GM23338 (cell line): ENCODE measurements around the gene NCBP3. TPM values are rescaled to one million over a fixed set of nuclear protein-coding genes. Genes with fewer than 3 reads are reported as not detected.

Source experiments
- ATAC-seq: fragments of 200-7000 bp; cut with Tn5 transposase; 3 replicates; pipeline ENCODE4 v1.9.1; 2020
- DNase-seq: peaks from one replicate; pipeline ENCODE4 v3.0.0-alpha.2; 2015; ENCODE audit warnings: low spot score
- H2AFZ ChIP-seq: fragments of 200-600 bp; sonication (generic); 2 replicates; pipeline ENCODE4 v1.8.0; 2016; ENCODE audit warnings: antibody characterized with exemption, mild to moderate bottlenecking, moderate library complexity
- H3F3A ChIP-seq: fragments of 200-600 bp; sonication (generic); replicated peaks from 2 replicates; pipeline ENCODE4 v1.8.0; 2017; ENCODE audit warnings: antibody characterized with exemption, mixed run types, low read depth
- H3K27ac ChIP-seq: fragments of 200-600 bp; sonication (generic); 2 replicates; pipeline ENCODE4 v1.6.1; 2016; ENCODE audit warnings: low read depth
- H3K27me3 ChIP-seq: fragments of 200-600 bp; sonication (generic); 2 replicates; pipeline ENCODE4 v1.8.0; 2016; ENCODE audit warnings: mild to moderate bottlenecking, mixed run types, moderate library complexity; ENCODE audit not compliant: insufficient read depth
- H3K36me3 ChIP-seq: fragments of 200-600 bp; sonication (generic); 2 replicates; pipeline ENCODE4 v1.8.0; 2016; ENCODE audit warnings: mild to moderate bottlenecking; ENCODE audit not compliant: insufficient read depth
- H3K4me1 ChIP-seq: fragments of 200-600 bp; sonication (generic); 2 replicates; pipeline ENCODE4 v1.8.0; 2016; ENCODE audit warnings: mild to moderate bottlenecking, moderate library complexity; ENCODE audit not compliant: insufficient read depth
- H3K4me2 ChIP-seq: fragments of 200-600 bp; sonication (generic); 2 replicates; pipeline ENCODE4 v1.7.1; 2017; ENCODE audit warnings: mixed run types
- H3K4me3 ChIP-seq: fragments of 200-600 bp; sonication (generic); 2 replicates; pipeline ENCODE4 v1.6.1; 2016; ENCODE audit warnings: mixed run types
- H3K79me2 ChIP-seq: fragments of 200-600 bp; sonication (generic); replicated peaks from 2 replicates; pipeline ENCODE4 v1.8.0; 2017; ENCODE audit warnings: mild to moderate bottlenecking; ENCODE audit not compliant: insufficient read depth
- H3K9me2 ChIP-seq: fragments of 200-600 bp; sonication (generic); 2 replicates; pipeline ENCODE4 v1.8.0; 2017; ENCODE audit not compliant: insufficient read depth
- H4K20me1 ChIP-seq: fragments of 200-600 bp; sonication (generic); replicated peaks from 2 replicates; pipeline ENCODE4 v1.8.0; 2017; ENCODE audit warnings: mild to moderate bottlenecking; ENCODE audit not compliant: insufficient read depth
- H3K27ac Mint-ChIP-seq: 2 replicates; pipeline ENCODE4 v1.8.0; 2020; ENCODE audit warnings: inconsistent platforms, mild to moderate bottlenecking, moderate library complexity, mixed read lengths
- H3K27me3 Mint-ChIP-seq: 3 replicates; pipeline ENCODE4 v1.8.0; 2022; ENCODE audit warnings: low read depth, mild to moderate bottlenecking, moderate library complexity, mixed read lengths, inconsistent platforms; ENCODE audit not compliant: insufficient read depth, poor library complexity
- H3K36me3 Mint-ChIP-seq: 3 replicates; pipeline ENCODE4 v1.8.0; 2021; ENCODE audit warnings: low read depth, mild to moderate bottlenecking, inconsistent platforms, moderate library complexity, mixed read lengths
- H3K4me1 Mint-ChIP-seq: 3 replicates; pipeline ENCODE4 v1.8.0; 2020; ENCODE audit warnings: mild to moderate bottlenecking, inconsistent platforms, mixed read lengths
- H3K4me3 Mint-ChIP-seq: 3 replicates; pipeline ENCODE4 v1.8.0; 2021; ENCODE audit warnings: moderate library complexity, mild to moderate bottlenecking, inconsistent platforms, mixed read lengths
- H3K9me3 Mint-ChIP-seq: 3 replicates; pipeline ENCODE4 v1.8.0; 2020; ENCODE audit warnings: moderate library complexity, mild to moderate bottlenecking, inconsistent platforms, mixed read lengths
- CTCF ChIP-seq, 2 experiments: fragments of 200-600 bp in 1 of 2; sonication (generic) in 1 of 2; conservative IDR thresholded peaks; 2 replicates each; pipeline versions ENCODE4 v1.5.1 to v1.6.1; 2016 to 2017; ENCODE audit warnings: antibody characterized with exemption in 2 of 2, low read depth in 2 of 2, mild to moderate bottlenecking in 2 of 2, moderate library complexity in 1 of 2
- ETS1 ChIP-seq: IDR thresholded peaks from 2 replicates; pipeline ENCODE4 v1.6.1; 2016; ENCODE audit warnings: antibody characterized with exemption
- EZH2 ChIP-seq: fragments of 200-600 bp; sonication (generic); IDR thresholded peaks from one replicate; pipeline ENCODE4 v1.8.0; 2017; ENCODE audit warnings: antibody characterized with exemption, mild to moderate bottlenecking, low read depth; ENCODE audit not compliant: unreplicated experiment
- ZNF114 ChIP-seq: fragments of 250-450 bp; sonication (Bioruptor Pico); IDR thresholded peaks from 2 replicates; pipeline ENCODE4 v1.5.0; 2020; ENCODE audit warnings: mild to moderate bottlenecking, moderate library complexity
- polyA plus RNA-seq: library from polyadenylated mRNA; unstranded; fragments of >200 nt; fragmentation: Nextera tagmentation; extraction: Ambion mirVana; gene quantifications from 2 replicates; pipeline ENCODE4 v1.2.1, GENCODE V29; 2016
- total RNA-seq: library from RNA; depleted of rRNA; stranded (reverse); fragments of >200 nt; shearing (Covaris generic); gene quantifications from 2 replicates; pipeline ENCODE4 v1.2.3, GENCODE V29; 2014
- TF ChIP-seq, protein P1 (sequence below): IDR thresholded peaks from one replicate; pipeline ENCODE4 v1.6.1; 2018; ENCODE audit warnings: antibody characterized with exemption; ENCODE audit not compliant: unreplicated experiment
- TF ChIP-seq, protein P2 (sequence below): fragments of 250-450 bp; sonication (Bioruptor Pico); IDR thresholded peaks from 2 replicates; pipeline ENCODE4 v1.5.0; 2020; ENCODE audit warnings: mild to moderate bottlenecking, moderate library complexity

NCBP3 gene
- total and polyA plus RNA-seq, 2 experiments from 2014 or later = 35.5 to 42.8 TPM

DNA sequence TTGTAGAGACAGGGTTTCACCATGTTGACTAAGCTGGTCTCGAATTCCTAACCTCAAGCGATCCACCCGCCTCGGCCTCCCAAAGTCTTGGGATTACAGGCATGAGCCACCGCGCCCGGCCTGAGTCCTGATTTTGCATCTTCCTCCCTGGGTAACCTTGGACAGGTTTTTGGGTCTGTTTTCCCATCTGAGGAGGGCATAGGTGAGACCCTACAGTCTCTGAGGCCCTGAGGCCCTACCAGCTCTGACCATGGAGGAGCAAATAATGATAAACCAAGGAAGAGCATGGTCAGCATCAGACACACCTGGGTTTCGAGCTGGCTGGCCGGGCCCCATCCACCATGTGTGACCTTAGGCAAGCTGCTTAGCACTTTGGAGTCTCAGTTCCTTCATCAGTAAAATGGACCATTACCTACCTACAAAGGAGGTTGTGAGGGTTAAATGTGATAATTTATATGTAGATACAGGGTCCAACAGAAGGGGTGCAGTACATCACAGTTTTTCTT is 1.2 kb upstream of the NCBP3 start (continued):
- TF ChIP-seq, protein P1, sequence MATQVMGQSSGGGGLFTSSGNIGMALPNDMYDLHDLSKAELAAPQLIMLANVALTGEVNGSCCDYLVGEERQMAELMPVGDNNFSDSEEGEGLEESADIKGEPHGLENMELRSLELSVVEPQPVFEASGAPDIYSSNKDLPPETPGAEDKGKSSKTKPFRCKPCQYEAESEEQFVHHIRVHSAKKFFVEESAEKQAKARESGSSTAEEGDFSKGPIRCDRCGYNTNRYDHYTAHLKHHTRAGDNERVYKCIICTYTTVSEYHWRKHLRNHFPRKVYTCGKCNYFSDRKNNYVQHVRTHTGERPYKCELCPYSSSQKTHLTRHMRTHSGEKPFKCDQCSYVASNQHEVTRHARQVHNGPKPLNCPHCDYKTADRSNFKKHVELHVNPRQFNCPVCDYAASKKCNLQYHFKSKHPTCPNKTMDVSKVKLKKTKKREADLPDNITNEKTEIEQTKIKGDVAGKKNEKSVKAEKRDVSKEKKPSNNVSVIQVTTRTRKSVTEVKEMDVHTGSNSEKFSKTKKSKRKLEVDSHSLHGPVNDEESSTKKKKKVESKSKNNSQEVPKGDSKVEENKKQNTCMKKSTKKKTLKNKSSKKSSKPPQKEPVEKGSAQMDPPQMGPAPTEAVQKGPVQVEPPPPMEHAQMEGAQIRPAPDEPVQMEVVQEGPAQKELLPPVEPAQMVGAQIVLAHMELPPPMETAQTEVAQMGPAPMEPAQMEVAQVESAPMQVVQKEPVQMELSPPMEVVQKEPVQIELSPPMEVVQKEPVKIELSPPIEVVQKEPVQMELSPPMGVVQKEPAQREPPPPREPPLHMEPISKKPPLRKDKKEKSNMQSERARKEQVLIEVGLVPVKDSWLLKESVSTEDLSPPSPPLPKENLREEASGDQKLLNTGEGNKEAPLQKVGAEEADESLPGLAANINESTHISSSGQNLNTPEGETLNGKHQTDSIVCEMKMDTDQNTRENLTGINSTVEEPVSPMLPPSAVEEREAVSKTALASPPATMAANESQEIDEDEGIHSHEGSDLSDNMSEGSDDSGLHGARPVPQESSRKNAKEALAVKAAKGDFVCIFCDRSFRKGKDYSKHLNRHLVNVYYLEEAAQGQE = no peak
- no peak for TF ChIP-seq ZNF114
- no peak for TF ChIP-seq EZH2
- no peak for TF ChIP-seq CTCF (conservative IDR thresholded peaks at IDR 0.05; ENCODE audit: low read depth in 2 of 2)

- peaks cover 19% of the 10 kb centered on the region for H3K36me3 ChIP-seq
- no peak for TF ChIP-seq ETS1
- TF ChIP-seq, protein P2, sequence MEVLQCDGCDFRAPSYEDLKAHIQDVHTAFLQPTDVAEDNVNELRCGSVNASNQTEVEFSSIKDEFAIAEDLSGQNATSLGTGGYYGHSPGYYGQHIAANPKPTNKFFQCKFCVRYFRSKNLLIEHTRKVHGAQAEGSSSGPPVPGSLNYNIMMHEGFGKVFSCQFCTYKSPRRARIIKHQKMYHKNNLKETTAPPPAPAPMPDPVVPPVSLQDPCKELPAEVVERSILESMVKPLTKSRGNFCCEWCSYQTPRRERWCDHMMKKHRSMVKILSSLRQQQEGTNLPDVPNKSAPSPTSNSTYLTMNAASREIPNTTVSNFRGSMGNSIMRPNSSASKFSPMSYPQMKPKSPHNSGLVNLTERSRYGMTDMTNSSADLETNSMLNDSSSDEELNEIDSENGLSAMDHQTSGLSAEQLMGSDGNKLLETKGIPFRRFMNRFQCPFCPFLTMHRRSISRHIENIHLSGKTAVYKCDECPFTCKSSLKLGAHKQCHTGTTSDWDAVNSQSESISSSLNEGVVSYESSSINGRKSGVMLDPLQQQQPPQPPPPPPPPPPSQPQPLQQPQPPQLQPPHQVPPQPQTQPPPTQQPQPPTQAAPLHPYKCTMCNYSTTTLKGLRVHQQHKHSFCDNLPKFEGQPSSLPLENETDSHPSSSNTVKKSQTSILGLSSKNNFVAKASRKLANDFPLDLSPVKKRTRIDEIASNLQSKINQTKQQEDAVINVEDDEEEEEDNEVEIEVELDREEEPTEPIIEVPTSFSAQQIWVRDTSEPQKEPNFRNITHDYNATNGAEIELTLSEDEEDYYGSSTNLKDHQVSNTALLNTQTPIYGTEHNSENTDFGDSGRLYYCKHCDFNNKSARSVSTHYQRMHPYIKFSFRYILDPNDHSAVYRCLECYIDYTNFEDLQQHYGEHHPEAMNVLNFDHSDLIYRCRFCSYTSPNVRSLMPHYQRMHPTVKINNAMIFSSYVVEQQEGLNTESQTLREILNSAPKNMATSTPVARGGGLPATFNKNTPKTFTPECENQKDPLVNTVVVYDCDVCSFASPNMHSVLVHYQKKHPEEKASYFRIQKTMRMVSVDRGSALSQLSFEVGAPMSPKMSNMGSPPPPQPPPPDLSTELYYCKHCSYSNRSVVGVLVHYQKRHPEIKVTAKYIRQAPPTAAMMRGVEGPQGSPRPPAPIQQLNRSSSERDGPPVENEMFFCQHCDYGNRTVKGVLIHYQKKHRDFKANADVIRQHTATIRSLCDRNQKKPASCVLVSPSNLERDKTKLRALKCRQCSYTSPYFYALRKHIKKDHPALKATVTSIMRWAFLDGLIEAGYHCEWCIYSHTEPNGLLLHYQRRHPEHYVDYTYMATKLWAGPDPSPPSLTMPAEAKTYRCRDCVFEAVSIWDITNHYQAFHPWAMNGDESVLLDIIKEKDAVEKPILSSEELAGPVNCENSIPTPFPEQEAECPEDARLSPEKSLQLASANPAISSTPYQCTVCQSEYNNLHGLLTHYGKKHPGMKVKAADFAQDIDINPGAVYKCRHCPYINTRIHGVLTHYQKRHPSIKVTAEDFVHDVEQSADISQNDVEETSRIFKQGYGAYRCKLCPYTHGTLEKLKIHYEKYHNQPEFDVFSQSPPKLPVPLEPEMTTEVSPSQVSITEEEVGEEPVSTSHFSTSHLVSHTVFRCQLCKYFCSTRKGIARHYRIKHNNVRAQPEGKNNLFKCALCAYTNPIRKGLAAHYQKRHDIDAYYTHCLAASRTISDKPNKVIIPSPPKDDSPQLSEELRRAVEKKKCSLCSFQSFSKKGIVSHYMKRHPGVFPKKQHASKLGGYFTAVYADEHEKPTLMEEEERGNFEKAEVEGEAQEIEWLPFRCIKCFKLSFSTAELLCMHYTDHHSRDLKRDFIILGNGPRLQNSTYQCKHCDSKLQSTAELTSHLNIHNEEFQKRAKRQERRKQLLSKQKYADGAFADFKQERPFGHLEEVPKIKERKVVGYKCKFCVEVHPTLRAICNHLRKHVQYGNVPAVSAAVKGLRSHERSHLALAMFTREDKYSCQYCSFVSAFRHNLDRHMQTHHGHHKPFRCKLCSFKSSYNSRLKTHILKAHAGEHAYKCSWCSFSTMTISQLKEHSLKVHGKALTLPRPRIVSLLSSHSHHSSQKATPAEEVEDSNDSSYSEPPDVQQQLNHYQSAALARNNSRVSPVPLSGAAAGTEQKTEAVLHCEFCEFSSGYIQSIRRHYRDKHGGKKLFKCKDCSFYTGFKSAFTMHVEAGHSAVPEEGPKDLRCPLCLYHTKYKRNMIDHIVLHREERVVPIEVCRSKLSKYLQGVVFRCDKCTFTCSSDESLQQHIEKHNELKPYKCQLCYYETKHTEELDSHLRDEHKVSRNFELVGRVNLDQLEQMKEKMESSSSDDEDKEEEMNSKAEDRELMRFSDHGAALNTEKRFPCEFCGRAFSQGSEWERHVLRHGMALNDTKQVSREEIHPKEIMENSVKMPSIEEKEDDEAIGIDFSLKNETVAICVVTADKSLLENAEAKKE (CRISPR knock-in tag) = no peak
- peaks cover 8% of the 10 kb centered on the region; the same call in 1 of the 2 replicates for H3F3A ChIP-seq
- peaks cover 24% of the 10 kb centered on the region; the same call in 1 of the 2 replicates for H4K20me1 ChIP-seq
- peak overlapping the region; percentile 82 for H3K4me3 ChIP-seq
- no peak overlapping the region for H3K27ac ChIP-seq
- H3K9me2 ChIP-seq = no peaks in the 10 kb centered on the region
- Mint-ChIP-seq H3K4me3 (peak overlapping the region; percentile 95; the same call in 2 of the 3 replicates), H3K4me1 (peaks cover 19% of the 10 kb centered on the region), H3K27me3 (peaks cover 12% of the 10 kb centered on the region), H3K36me3 (peaks cover 31% of the 10 kb centered on the region), H3K27ac (no peak overlapping the region), H3K9me3 (no peaks in the 10 kb centered on the region)
- no peak for ATAC-seq
- no peaks in the 10 kb centered on the region for H3K27me3 ChIP-seq
- H3K4me1 ChIP-seq = peaks cover 11% of the 10 kb centered on the region
- peak overlapping the region; percentile 87 for H2AFZ ChIP-seq
- H3K79me2 ChIP-seq = peaks cover 39% of the 10 kb centered on the region
- no peak for DNase-seq
- H3K4me2 ChIP-seq = peak overlapping the region; percentile 44
These were observed 555 bp upstream of the NCBP3 start for GRCh38 chr17:3846437-3847164.
